IPS-15b (cell line): ENCODE measurements around the gene ANKRD39.

ENCODE experiments used
- H3K27me3 ChIP-seq: one replicate; pipeline ENCODE4 v1.6.1; 2013; ENCODE audit warnings: low read length; ENCODE audit not compliant: control insufficient read depth, insufficient read depth
- H3K36me3 ChIP-seq: one replicate; pipeline ENCODE4 v1.6.1; 2013; ENCODE audit warnings: low read length; ENCODE audit not compliant: control insufficient read depth, insufficient read depth
- H3K4me1 ChIP-seq: one replicate; pipeline ENCODE4 v1.6.1; 2013; ENCODE audit warnings: mild to moderate bottlenecking, low read length; ENCODE audit not compliant: control insufficient read depth, insufficient read depth
- H3K4me3 ChIP-seq: one replicate; pipeline ENCODE4 v1.5.1; 2013; ENCODE audit warnings: low read depth, low read length
- H3K9ac ChIP-seq: one replicate; pipeline ENCODE4 v1.6.1; 2013; ENCODE audit warnings: low read depth, mild to moderate bottlenecking, low read length
- H3K9me3 ChIP-seq: one replicate; pipeline ENCODE4 v1.6.1; 2013; ENCODE audit warnings: mild to moderate bottlenecking, low read length; ENCODE audit not compliant: control insufficient read depth, insufficient read depth

Gene ANKRD39

GRCh38 chr2:96828874-96829273, 28.9 kb downstream of the ANKRD39 start:
- H3K27me3 ChIP-seq: no peaks in the 10 kb centered on the region
- H3K9ac ChIP-seq: no peak overlapping the region
- H3K4me3 ChIP-seq: no peak overlapping the region
- peaks cover 7% of the 10 kb centered on the region for H3K4me1 ChIP-seq
- H3K9me3 ChIP-seq: no peaks in the 10 kb centered on the region
- peaks cover 42% of the 10 kb centered on the region for H3K36me3 ChIP-seq

GRCh38 chr2:96828436-96828835, 29.4 kb downstream of the ANKRD39 start:
- Histone ChIP-seq H3K36me3 (peaks cover 42% of the 10 kb centered on the region), H3K4me3 (no peak overlapping the region), H3K27me3 (no peaks in the 10 kb centered on the region), H3K9me3 (no peaks in the 10 kb centered on the region), H3K4me1 (peaks cover 7% of the 10 kb centered on the region), H3K9ac (no peak overlapping the region)

- Histone ChIP-seq H3K4me1 (no peaks in the 10 kb centered on the region), H3K27me3 (no peaks in the 10 kb centered on the region), H3K9ac (no peak overlapping the region), H3K36me3 (peaks cover 42% of the 10 kb centered on the region), H3K4me3 (no peak overlapping the region), H3K9me3 (no peaks in the 10 kb centered on the region)
Measured at GRCh38 chr2:96826546-96827278, 31.1 kb downstream of the ANKRD39 start.

GRCh38 chr2:96825057-96825456, 32.8 kb downstream of the ANKRD39 start:
- Histone ChIP-seq H3K4me3 (no peak overlapping the region), H3K27me3 (no peaks in the 10 kb centered on the region), H3K36me3 (peaks cover 42% of the 10 kb centered on the region), H3K9ac (no peak overlapping the region), H3K9me3 (no peaks in the 10 kb centered on the region), H3K4me1 (peaks cover 3% of the 10 kb centered on the region)

GRCh38 chr2:96824079-96824870, 33.5 kb downstream of the ANKRD39 start:
- Histone ChIP-seq H3K4me3 (no peak overlapping the region), H3K9ac (no peak overlapping the region), H3K27me3 (no peaks in the 10 kb centered on the region), H3K36me3 (peaks cover 42% of the 10 kb centered on the region), H3K4me1 (peaks cover 3% of the 10 kb centered on the region), H3K9me3 (no peaks in the 10 kb centered on the region)

GRCh38 chr2:96823198-96823597, 34.6 kb downstream of the ANKRD39 start:
- no peak overlapping the region for H3K9ac ChIP-seq
- H3K9me3 ChIP-seq: no peaks in the 10 kb centered on the region
- H3K4me1 ChIP-seq: peaks cover 7% of the 10 kb centered on the region
- no peaks in the 10 kb centered on the region for H3K27me3 ChIP-seq
- peaks cover 34% of the 10 kb centered on the region for H3K36me3 ChIP-seq
- H3K4me3 ChIP-seq: no peak overlapping the region

GRCh38 chr2:96822786-96823185, 35.0 kb downstream of the ANKRD39 start:
- H3K4me1 ChIP-seq: peaks cover 7% of the 10 kb centered on the region
- H3K36me3 ChIP-seq: peaks cover 30% of the 10 kb centered on the region
- H3K27me3 ChIP-seq: no peaks in the 10 kb centered on the region
- no peaks in the 10 kb centered on the region for H3K9me3 ChIP-seq
- H3K9ac ChIP-seq: no peak overlapping the region
- H3K4me3 ChIP-seq: no peak overlapping the region

GRCh38 chr2:96821113-96821675, 36.6 kb downstream of the ANKRD39 start:
- H3K9ac ChIP-seq: no peak overlapping the region
- H3K27me3 ChIP-seq: no peaks in the 10 kb centered on the region
- H3K36me3 ChIP-seq: peaks cover 18% of the 10 kb centered on the region
- H3K4me3 ChIP-seq: no peak overlapping the region
- H3K9me3 ChIP-seq: no peaks in the 10 kb centered on the region
- peaks cover 7% of the 10 kb centered on the region for H3K4me1 ChIP-seq

GRCh38 chr2:96819876-96820511, 37.8 kb downstream of the ANKRD39 start:
- H3K4me1 ChIP-seq: peaks cover 10% of the 10 kb centered on the region

GRCh38 chr2:96819128-96819875, 38.5 kb downstream of the ANKRD39 start:
- Histone ChIP-seq H3K4me3 (no peak overlapping the region), H3K36me3 (peaks cover 7% of the 10 kb centered on the region), H3K9ac (peak overlapping the region; percentile 13), H3K27me3 (no peaks in the 10 kb centered on the region), H3K9me3 (no peaks in the 10 kb centered on the region), H3K4me1 (peaks cover 12% of the 10 kb centered on the region)

More at GRCh38 chr2:96819876-96820511, 37.8 kb downstream of the ANKRD39 start:
- H3K9me3 ChIP-seq: no peaks in the 10 kb centered on the region
- peaks cover 8% of the 10 kb centered on the region for H3K36me3 ChIP-seq
- no peak overlapping the region for H3K9ac ChIP-seq
- no peaks in the 10 kb centered on the region for H3K27me3 ChIP-seq
- H3K4me3 ChIP-seq: no peak overlapping the region

- Histone ChIP-seq H3K9me3 (no peaks in the 10 kb centered on the region), H3K27me3 (no peaks in the 10 kb centered on the region), H3K9ac (no peak overlapping the region), H3K4me1 (peaks cover 12% of the 10 kb centered on the region), H3K4me3 (no peak overlapping the region), H3K36me3 (peaks cover 7% of the 10 kb centered on the region)
Measured at GRCh38 chr2:96817882-96818281, 39.9 kb downstream of the ANKRD39 start.
